IMR-90 (cell line): ENCODE results near the gene CTIF. TPM values are rescaled to one million over a fixed set of nuclear protein-coding genes. Genes with fewer than 3 reads are reported as not detected.

Experiments used
- ATAC-seq: fragments of 200-7000 bp; cut with Tn5 transposase; 2 replicates; pipeline ENCODE4 v1.9.1; 2020; ENCODE audit warnings: low read depth, mild to moderate bottlenecking, moderate library complexity
- BruUV-seq: library from RNA; stranded (reverse); fragments of 400-500 nt; replicated peaks from 2 replicates; lab custom pipeline; 2021; lab: Mats Ljungman, UMichigan
- CTCF ChIA-PET: fragments of 300-600 bp; formaldehyde crosslinking; extraction: SDS; loops from one replicate; lab custom pipeline; 2021; ENCODE audit warnings: antibody characterized with exemption; lab: Yijun Ruan, JAX
- POLR2A ChIA-PET: fragments of 300-600 bp; sonication (Branson Sonifier 250); formaldehyde crosslinking; loops from one replicate; lab custom pipeline; 2022; ENCODE audit warnings: antibody characterized with exemption; ENCODE audit not compliant: unreplicated experiment; lab: Charles Lee
- DNase-seq: peaks from one replicate; pipeline ENCODE4 v3.0.0; 2013
- H2AFZ ChIP-seq: replicated peaks from 2 replicates; pipeline ENCODE3; 2013; ENCODE audit warnings: low read length, mild to moderate bottlenecking; ENCODE audit not compliant: poor library complexity
- H2AK5ac ChIP-seq: 2 replicates; pipeline ENCODE4 v1.6.1; 2013; ENCODE audit warnings: low read depth, low read length, inconsistent platforms
- H2AK9ac ChIP-seq: replicated peaks from 2 replicates; pipeline ENCODE3; 2013; ENCODE audit warnings: mild to moderate bottlenecking, low read depth, low read length, moderate library complexity; ENCODE audit not compliant: poor library complexity
- H2BK120ac ChIP-seq: 2 replicates; pipeline ENCODE4 v1.6.1; 2013; ENCODE audit warnings: low read depth, low read length, inconsistent platforms
- H2BK15ac ChIP-seq: 3 replicates; pipeline ENCODE4 v1.6.1; 2013; ENCODE audit warnings: low read depth, low read length, inconsistent platforms
- H2BK20ac ChIP-seq: 2 replicates; pipeline ENCODE4 v1.6.1; 2013; ENCODE audit warnings: low read depth, mild to moderate bottlenecking, inconsistent platforms, low read length, moderate library complexity
- H2BK5ac ChIP-seq: 2 replicates; pipeline ENCODE4 v1.6.1; 2013; ENCODE audit warnings: mild to moderate bottlenecking, low read depth, low read length, inconsistent platforms; ENCODE audit not compliant: poor library complexity, severe bottlenecking
- H3K14ac ChIP-seq: replicated peaks from 2 replicates; pipeline ENCODE4 v1.6.1; 2013; ENCODE audit warnings: low read depth, low read length, inconsistent platforms
- H3K18ac ChIP-seq: 2 replicates; pipeline ENCODE4 v1.6.1; 2013; ENCODE audit warnings: low read depth, low read length, control low read depth
- H3K23ac ChIP-seq: 2 replicates; pipeline ENCODE4 v1.6.1; 2013; ENCODE audit warnings: low read depth, low read length, inconsistent platforms
- H3K27ac ChIP-seq: 2 replicates; pipeline ENCODE4 v1.5.1; 2013; ENCODE audit warnings: mild to moderate bottlenecking, control low read depth, low read length; ENCODE audit not compliant: insufficient read depth
- H3K27me3 ChIP-seq: 2 replicates; pipeline ENCODE4 v1.6.1; 2013; ENCODE audit warnings: low read length; ENCODE audit not compliant: control insufficient read depth, insufficient read depth
- H3K36me3 ChIP-seq: 2 replicates; pipeline ENCODE4 v1.6.1; 2013; ENCODE audit warnings: low read length, mixed read lengths; ENCODE audit not compliant: control insufficient read depth, insufficient read depth
- H3K4ac ChIP-seq: 2 replicates; pipeline ENCODE4 v1.6.1; 2013; ENCODE audit warnings: low read depth, low read length, inconsistent platforms
- H3K4me1 ChIP-seq: 2 replicates; pipeline ENCODE4 v1.6.1; 2013; ENCODE audit warnings: low read length, mixed read lengths; ENCODE audit not compliant: control insufficient read depth, insufficient read depth
- H3K4me2 ChIP-seq: 2 replicates; pipeline ENCODE4 v1.6.1; 2013; ENCODE audit warnings: low read depth, mild to moderate bottlenecking, control low read depth, low read length, moderate library complexity
- H3K4me3 ChIP-seq: 2 replicates; pipeline ENCODE4 v1.5.1; 2013; ENCODE audit warnings: low read depth, mild to moderate bottlenecking, control low read depth, low read length, moderate library complexity; ENCODE audit not compliant: insufficient read depth
- H3K56ac ChIP-seq: 2 replicates; pipeline ENCODE4 v1.6.1; 2013; ENCODE audit warnings: low read length, inconsistent platforms; ENCODE audit not compliant: insufficient read depth; ENCODE audit errors: extremely low read depth
- H3K79me1 ChIP-seq, 2 experiments: 2 replicates each; pipeline ENCODE4 v1.6.1; 2013; ENCODE audit warnings: low read length in 2 of 2, inconsistent platforms in 1 of 2, low read depth in 1 of 2
- H3K9ac ChIP-seq: 2 replicates; pipeline ENCODE4 v1.6.1; 2013; ENCODE audit warnings: low read depth, low read length, control low read depth
- H3K9me1 ChIP-seq: 2 replicates; pipeline ENCODE4 v1.6.1; 2013; ENCODE audit warnings: low read length, inconsistent platforms; ENCODE audit not compliant: insufficient read depth
- H3K9me3 ChIP-seq: 2 replicates; pipeline ENCODE4 v1.6.1; 2013; ENCODE audit warnings: low read length; ENCODE audit not compliant: control insufficient read depth, insufficient read depth
- H4K20me1 ChIP-seq: 2 replicates; pipeline ENCODE4 v1.6.1; 2013; ENCODE audit warnings: low read length, inconsistent platforms; ENCODE audit not compliant: insufficient read depth
- H4K5ac ChIP-seq: 2 replicates; pipeline ENCODE4 v1.6.1; 2013; ENCODE audit warnings: mild to moderate bottlenecking, low read depth, low read length, control low read depth
- H4K8ac ChIP-seq, 2 experiments: 2 replicates each; pipeline ENCODE4 v1.6.1; 2013; ENCODE audit warnings: low read depth in 2 of 2, low read length in 2 of 2, control low read depth in 1 of 2, inconsistent platforms in 1 of 2
- H4K91ac ChIP-seq: 2 replicates; pipeline ENCODE4 v1.6.1; 2013; ENCODE audit warnings: low read depth, low read length, inconsistent platforms; ENCODE audit not compliant: insufficient read depth
- BHLHE40 ChIP-seq: fragments of 150-350 bp; IDR thresholded peaks from 2 replicates; pipeline ENCODE4 v1.6.1; 2016; ENCODE audit warnings: mild to moderate bottlenecking, low read depth, low read length
- CEBPB ChIP-seq: IDR thresholded peaks from 2 replicates; pipeline ENCODE4 v1.6.1; 2012; ENCODE audit warnings: low read depth, low read length, improper control_type of control experiment
- CHD1 ChIP-seq: IDR thresholded peaks from 2 replicates; pipeline ENCODE4 v1.6.1; 2012; ENCODE audit warnings: low read depth, low read length, improper control_type of control experiment
- FOS ChIP-seq: fragments of 150-350 bp; IDR thresholded peaks from 2 replicates; pipeline ENCODE4 v1.6.1; 2016; ENCODE audit warnings: low read depth, low read length
- MAFK ChIP-seq: IDR thresholded peaks from 2 replicates; pipeline ENCODE4 v1.6.1; 2012; ENCODE audit warnings: low read depth, low read length, improper control_type of control experiment
- MAZ ChIP-seq: IDR thresholded peaks from 2 replicates; pipeline ENCODE4 v1.6.1; 2012; ENCODE audit warnings: low read depth, mild to moderate bottlenecking, low read length, improper control_type of control experiment, moderate library complexity, borderline replicate concordance
- MXI1 ChIP-seq: IDR thresholded peaks from 2 replicates; pipeline ENCODE4 v1.6.1; 2012; ENCODE audit warnings: low read depth, mild to moderate bottlenecking, low read length, moderate library complexity, borderline replicate concordance
- NFE2L2 ChIP-seq: fragments of 150-350 bp; IDR thresholded peaks from 2 replicates; pipeline ENCODE4 v1.6.1; 2016; ENCODE audit warnings: low read depth, mild to moderate bottlenecking, low read length
- POLR2A ChIP-seq: IDR thresholded peaks from 2 replicates; pipeline ENCODE4 v1.6.1; 2012; ENCODE audit warnings: mild to moderate bottlenecking, low read depth, low read length
- RAD21 ChIP-seq: IDR thresholded peaks from 2 replicates; pipeline ENCODE4 v1.6.1; 2012; ENCODE audit warnings: low read length, improper control_type of control experiment
- RCOR1 ChIP-seq: IDR thresholded peaks from 2 replicates; pipeline ENCODE4 v1.6.1; 2012; ENCODE audit warnings: mild to moderate bottlenecking, low read length, improper control_type of control experiment; ENCODE audit not compliant: insufficient replicate concordance
- RFX5 ChIP-seq: IDR thresholded peaks from 2 replicates; pipeline ENCODE4 v1.8.0; 2012; ENCODE audit warnings: low read depth, mild to moderate bottlenecking, low read length, moderate library complexity
- SMC3 ChIP-seq: fragments of 150-350 bp; IDR thresholded peaks from 2 replicates; pipeline ENCODE4 v1.6.1; 2016; ENCODE audit warnings: low read depth, mild to moderate bottlenecking, antibody characterized with exemption, low read length, moderate library complexity
- WGBS, 2 experiments: methylation state at CpG; one replicate each; pipeline versions ENCODE4 v1.1.5 to v1.1.7; 2013; ENCODE audit warnings: missing lambda C conversion rate in 2 of 2; ENCODE audit not compliant: insufficient read length in 1 of 2; ENCODE audit errors: extremely low coverage in 2 of 2; 5-methylcytosine and 5-hydroxymethylcytosine counted together
- dilution Hi-C: fragments of 300-500 bp; cut with HindIII; formaldehyde crosslinking; loops from one replicate; pipeline ENCODE4 v1.14.3; 2018; ENCODE audit warnings: low sequenced_read_pairs; ENCODE audit not compliant: unreplicated experiment
- in situ Hi-C: fragments of 300-500 bp; cut with MboI; formaldehyde crosslinking; loops from 3 replicates; pipeline ENCODE4 v1.14.3; 2019; ENCODE audit warnings: low sequenced_read_pairs, inconsistent platforms, mixed read lengths
- intact Hi-C: fragments of 100-400 bp; cut with micrococcal nuclease; formaldehyde crosslinking; loops from 2 replicates; pipeline ENCODE4 v1.10.0; 2022
- polyA plus RNA-seq, 3 experiments: library from polyadenylated mRNA; depleted of rRNA; stranded (reverse); fragments of >200 nt; gene quantifications; 2 replicates each; pipeline ENCODE4 v1.2.3, GENCODE V29; 2012; ENCODE audit warnings: low replicate concordance in 1 of 3
- total RNA-seq: library from RNA; depleted of rRNA; stranded (reverse); fragments of >200 nt; gene quantifications from 2 replicates; pipeline ENCODE4 v1.2.3, GENCODE V29; 2012
- TF ChIP-seq, protein P1 (sequence below): conservative IDR thresholded peaks from 2 replicates; pipeline ENCODE4 v1.5.1; 2012; ENCODE audit warnings: mild to moderate bottlenecking, low read depth, low read length, improper control_type of control experiment
- TF ChIP-seq, protein P2 (sequence below): fragments of 150-350 bp; IDR thresholded peaks from 2 replicates; pipeline ENCODE4 v1.6.1; 2017; ENCODE audit warnings: mild to moderate bottlenecking, antibody characterized with exemption, low read length, low read depth

Gene CTIF
- total and polyA plus RNA-seq, 2 of the 4 experiments (the other 2 are of a cell fraction), result 25.1 to 57.0 TPM

DNA sequence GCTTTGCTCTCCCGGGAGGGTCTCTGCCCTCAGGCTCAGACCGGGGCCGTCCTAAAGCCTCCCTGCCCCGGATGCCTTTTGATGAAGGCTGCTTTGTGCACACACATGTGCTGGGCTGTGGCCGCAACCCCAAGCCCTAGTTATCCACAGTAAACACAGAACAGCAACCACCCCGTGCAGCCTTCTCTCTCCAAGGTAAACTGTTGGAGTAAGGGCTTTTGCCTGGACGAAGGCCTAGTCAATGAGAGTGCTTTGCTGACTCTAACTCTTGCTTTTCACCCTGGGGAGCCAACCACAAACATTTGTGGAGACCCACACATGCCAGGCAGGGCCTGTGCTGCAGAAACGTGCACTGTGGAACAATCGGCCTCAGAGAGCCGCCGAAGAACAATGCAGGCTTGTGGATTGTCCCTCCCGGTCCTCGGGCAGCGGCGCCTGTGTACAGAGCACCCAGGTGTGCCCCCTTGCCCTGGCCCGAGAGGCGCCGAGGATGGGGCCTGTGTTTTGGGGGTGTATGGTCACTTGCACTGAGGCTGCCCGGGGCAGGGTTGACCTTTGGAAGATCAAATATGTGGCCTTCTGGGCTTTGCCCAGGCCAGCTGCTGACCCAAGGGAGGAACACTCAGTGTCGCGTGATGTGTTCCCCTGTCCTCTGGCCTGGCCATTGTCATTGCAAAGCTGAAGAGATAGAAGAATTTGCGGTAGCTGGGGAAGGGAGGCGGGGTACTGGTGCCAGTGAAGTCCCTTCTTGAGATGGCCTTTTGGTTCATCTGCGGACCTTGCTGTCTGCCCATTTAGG, 37.0 kb downstream of the CTIF start:
- H3K14ac ChIP-seq, result no peak overlapping the region
- H2BK120ac ChIP-seq, result no peak overlapping the region
- ChIA-PET POLR2A (no interaction called here), CTCF (no interaction called here)
- H4K5ac ChIP-seq, result no peak overlapping the region
- no peak overlapping the region for H2BK5ac ChIP-seq
- no peak overlapping the region for H3K27ac ChIP-seq
- 95% methylated on average over 9 of the region's 24 CpGs; no CpG with 5 or more reads in 1 of the 2 experiments for WGBS, 2 experiments
- no peak overlapping the region for H3K56ac ChIP-seq
- H2BK20ac ChIP-seq, result no peak overlapping the region
- no peak for DNase-seq
- BruUV-seq, result no TSS peak
- H3K18ac ChIP-seq, result no peak overlapping the region
- no peak overlapping the region for H3K4ac ChIP-seq
- H3K36me3 ChIP-seq, result peaks cover 12% of the 10 kb centered on the region
- H4K20me1 ChIP-seq, result peaks cover 96% of the 10 kb centered on the region
- no peak overlapping the region for H2BK15ac ChIP-seq
- H3K4me2 ChIP-seq, result no peak overlapping the region
- no peak for ATAC-seq
- in situ Hi-C loops, result no loop called here
- H3K9ac ChIP-seq, result no peak overlapping the region
- H2AFZ ChIP-seq, result no peak overlapping the region
- dilution Hi-C loops, result no loop called here
- no peak overlapping the region for H2AK5ac ChIP-seq
- peaks cover 19% of the 10 kb centered on the region for H3K4me1 ChIP-seq
- H3K79me1 ChIP-seq, result peaks cover 37 to 96% of the 10 kb centered on the region in 2 experiments
- no peak overlapping the region for H4K8ac ChIP-seq
- H4K91ac ChIP-seq, result no peak overlapping the region
- H3K9me1 ChIP-seq, result peaks cover 38% of the 10 kb centered on the region
- H3K23ac ChIP-seq, result no peak overlapping the region
- H3K4me3 ChIP-seq, result no peak overlapping the region
- no peaks in the 10 kb centered on the region for H3K9me3 ChIP-seq
- intact Hi-C loops, result no loop called here
- H2AK9ac ChIP-seq, result no peak overlapping the region
- no peaks in the 10 kb centered on the region for H3K27me3 ChIP-seq
- no peak for TF ChIP-seq RFX5
- TF ChIP-seq FOS, result no peak
- TF ChIP-seq RAD21, result no peak
- no peak for TF ChIP-seq BHLHE40
- no peak for TF ChIP-seq CHD1
- no peak for TF ChIP-seq MAZ
- TF ChIP-seq CEBPB, result no peak
- TF ChIP-seq, protein P1, sequence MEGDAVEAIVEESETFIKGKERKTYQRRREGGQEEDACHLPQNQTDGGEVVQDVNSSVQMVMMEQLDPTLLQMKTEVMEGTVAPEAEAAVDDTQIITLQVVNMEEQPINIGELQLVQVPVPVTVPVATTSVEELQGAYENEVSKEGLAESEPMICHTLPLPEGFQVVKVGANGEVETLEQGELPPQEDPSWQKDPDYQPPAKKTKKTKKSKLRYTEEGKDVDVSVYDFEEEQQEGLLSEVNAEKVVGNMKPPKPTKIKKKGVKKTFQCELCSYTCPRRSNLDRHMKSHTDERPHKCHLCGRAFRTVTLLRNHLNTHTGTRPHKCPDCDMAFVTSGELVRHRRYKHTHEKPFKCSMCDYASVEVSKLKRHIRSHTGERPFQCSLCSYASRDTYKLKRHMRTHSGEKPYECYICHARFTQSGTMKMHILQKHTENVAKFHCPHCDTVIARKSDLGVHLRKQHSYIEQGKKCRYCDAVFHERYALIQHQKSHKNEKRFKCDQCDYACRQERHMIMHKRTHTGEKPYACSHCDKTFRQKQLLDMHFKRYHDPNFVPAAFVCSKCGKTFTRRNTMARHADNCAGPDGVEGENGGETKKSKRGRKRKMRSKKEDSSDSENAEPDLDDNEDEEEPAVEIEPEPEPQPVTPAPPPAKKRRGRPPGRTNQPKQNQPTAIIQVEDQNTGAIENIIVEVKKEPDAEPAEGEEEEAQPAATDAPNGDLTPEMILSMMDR, result no peak
- TF ChIP-seq, protein P2, sequence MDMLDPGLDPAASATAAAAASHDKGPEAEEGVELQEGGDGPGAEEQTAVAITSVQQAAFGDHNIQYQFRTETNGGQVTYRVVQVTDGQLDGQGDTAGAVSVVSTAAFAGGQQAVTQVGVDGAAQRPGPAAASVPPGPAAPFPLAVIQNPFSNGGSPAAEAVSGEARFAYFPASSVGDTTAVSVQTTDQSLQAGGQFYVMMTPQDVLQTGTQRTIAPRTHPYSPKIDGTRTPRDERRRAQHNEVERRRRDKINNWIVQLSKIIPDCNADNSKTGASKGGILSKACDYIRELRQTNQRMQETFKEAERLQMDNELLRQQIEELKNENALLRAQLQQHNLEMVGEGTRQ, result no peak
- TF ChIP-seq NFE2L2, result no peak
- TF ChIP-seq POLR2A, result no peak
- no peak for TF ChIP-seq MAFK
- TF ChIP-seq SMC3, result no peak
- TF ChIP-seq MXI1, result no peak
- TF ChIP-seq RCOR1, result no peak
